Gastrocnemius medialis (tissue), 4 donors: Measurements from ENCODE around the gene PRLH. TPM values are rescaled to one million over a fixed set of nuclear protein-coding genes. Genes with fewer than 3 reads are reported as not detected.

ENCODE experiments used
- ATAC-seq, 2 donors: fragments of 150-250 bp; one replicate each; pipeline ENCODE4 v1.9.1; 2016
- DNase-seq, 2 donors: peaks; one replicate each; pipeline ENCODE4 v3.0.0-alpha.2; 2019
- H3K27ac ChIP-seq, 4 donors: fragments of 200-600 bp; sonication (generic); 1 replicate in 1 of 4; 2 replicates in 3 of 4; pipeline ENCODE4 v1.5.1; 2016 to 2018; ENCODE audit warnings: mild to moderate bottlenecking in 2 of 4, moderate library complexity in 1 of 4
- H3K27me3 ChIP-seq, 3 donors: fragments of 200-600 bp; sonication (generic) in 2 of 3; 1 replicate in 1 of 3; 2 replicates in 2 of 3; pipeline versions ENCODE4 v1.5.1 to v1.6.0; 2016 to 2019; ENCODE audit warnings: mild to moderate bottlenecking in 1 of 3, moderate library complexity in 1 of 3
- H3K36me3 ChIP-seq, 2 donors: fragments of 200-600 bp; sonication (generic) in 1 of 2; one replicate each; pipeline ENCODE4 v1.5.1; 2017 to 2018
- H3K4me1 ChIP-seq, 2 donors: fragments of 200-600 bp; sonication (generic) in 1 of 2; one replicate each; pipeline ENCODE4 v1.5.1; 2016 to 2017; ENCODE audit warnings: mild to moderate bottlenecking in 2 of 2
- H3K4me3 ChIP-seq, 4 donors: fragments of 200-600 bp; sonication (generic) in 3 of 4; 1 replicate in 1 of 4; 2 replicates in 3 of 4; pipeline ENCODE4 v1.5.1; 2016 to 2019; ENCODE audit warnings: mild to moderate bottlenecking in 2 of 4
- H3K9me3 ChIP-seq, 3 donors: fragments of 200-600 bp; sonication (generic) in 2 of 3; 1 replicate in 1 of 3; 2 replicates in 2 of 3; pipeline ENCODE4 v1.5.1; 2016 to 2019
- CTCF ChIP-seq, 5 experiments: fragments of 450-650 bp in 3 of 5; fragments of 200-600 bp in 2 of 5; sonication (generic) in 2 of 5; IDR thresholded peaks in 4 of 5; conservative IDR thresholded peaks in 1 of 5; 1 replicate in 4 of 5; 2 replicates in 1 of 5; pipeline ENCODE4 v1.5.1; 2016 to 2019; ENCODE audit warnings: antibody characterized with exemption in 5 of 5, mild to moderate bottlenecking in 3 of 5, moderate library complexity in 3 of 5
- POLR2A ChIP-seq, 2 donors: fragments of 450-650 bp; IDR thresholded peaks; one replicate each; pipeline ENCODE4 v1.6.1; 2017; ENCODE audit warnings: antibody characterized with exemption in 2 of 2, mild to moderate bottlenecking in 2 of 2, moderate library complexity in 2 of 2
- in situ Hi-C, 4 donors: fragments of 200-750 bp; cut with MboI; loops; one replicate each; pipeline versions ENCODE4 v1.15.0 to v1.8.0; 2017; ENCODE audit warnings: low sequenced_read_pairs in 4 of 4
- intact Hi-C: fragments of 100-400 bp; cut with DNase I; formaldehyde crosslinking; loops from one replicate; pipeline ENCODE4 v1.15.1; 2023; ENCODE audit warnings: low total_unique reads
- total RNA-seq, 4 donors: library from RNA; depleted of rRNA; stranded (reverse); fragments of >200 nt; gene quantifications; one replicate each; pipeline versions ENCODE4 v1.1.0 to v1.2.3, GENCODE V29; 2016

Gene PRLH
- total RNA-seq, 4 donors from 2014 or later, result not detected

GRCh38 chr2:237613679-237614078 lies 47.3 kb downstream of the PRLH start:
- H3K27ac ChIP-seq, result no peak overlapping the region
- H3K4me3 ChIP-seq, result no peak overlapping the region
- H3K27me3 ChIP-seq, result no peaks in the 10 kb centered on the region
- DNase-seq, result no peak
- TF ChIP-seq POLR2A (IDR thresholded peaks at IDR 0.05) (no peak), CTCF (IDR thresholded peaks at IDR 0.05 in 4 of 5, conservative IDR thresholded peaks at IDR 0.05 in 1 of 5) (no peak)
- H3K36me3 ChIP-seq, result no peaks in the 10 kb centered on the region
- in situ Hi-C loops (no loop called here), intact Hi-C loops (no loop called here)
- no peaks in the 10 kb centered on the region for H3K9me3 ChIP-seq
- no peak for ATAC-seq
- H3K4me1 ChIP-seq, result peaks cover 27 to 30% of the 10 kb centered on the region in 2 donors

- H3K27me3 ChIP-seq, result no peaks in the 10 kb centered on the region
- no peak for TF ChIP-seq POLR2A (IDR thresholded peaks at IDR 0.05)
- TF ChIP-seq CTCF (IDR thresholded peaks at IDR 0.05 in 4 of 5, conservative IDR thresholded peaks at IDR 0.05 in 1 of 5), result no peak
- in situ Hi-C loops, result no loop called here
- intact Hi-C loops, result no loop called here
- no peak overlapping the region for H3K27ac ChIP-seq
- no peaks in the 10 kb centered on the region for H3K9me3 ChIP-seq
- DNase-seq, result no peak
- peaks cover 32 to 36% of the 10 kb centered on the region in 2 donors for H3K4me1 ChIP-seq
- no peaks in the 10 kb centered on the region for H3K36me3 ChIP-seq
- H3K4me3 ChIP-seq, result no peak overlapping the region
- ATAC-seq, result no peak
Observed at GRCh38 chr2:237614151-237614720, 47.9 kb downstream of the PRLH start.

- no peak for TF ChIP-seq CTCF (IDR thresholded peaks at IDR 0.05 in 4 of 5, conservative IDR thresholded peaks at IDR 0.05 in 1 of 5)
- TF ChIP-seq POLR2A (IDR thresholded peaks at IDR 0.05), result no peak
- no peaks in the 10 kb centered on the region for H3K9me3 ChIP-seq
- no peaks in the 10 kb centered on the region for H3K36me3 ChIP-seq
- no peak for DNase-seq
- no peaks in the 10 kb centered on the region for H3K27me3 ChIP-seq
- no peak for ATAC-seq
- no peak overlapping the region for H3K4me3 ChIP-seq
- H3K4me1 ChIP-seq, result peaks cover 34 to 36% of the 10 kb centered on the region in 2 donors
- in situ Hi-C loops (no loop called here), intact Hi-C loops (no loop called here)
- H3K27ac ChIP-seq, result peak overlapping the region; percentile 61 to 69 (median 67)
Observed at GRCh38 chr2:237615631-237616249, 49.4 kb downstream of the PRLH start.

GRCh38 chr2:237616373-237616733 lies 50.0 kb downstream of the PRLH start:
- ATAC-seq (no peak), DNase-seq (no peak)
- intact Hi-C loops (no loop called here), in situ Hi-C loops (no loop called here)
- Histone ChIP-seq H3K36me3 (no peaks in the 10 kb centered on the region), H3K27ac (peak overlapping the region; percentile 61 to 69 (median 67)), H3K27me3 (no peaks in the 10 kb centered on the region), H3K4me3 (no peak overlapping the region), H3K4me1 (peaks cover 34 to 36% of the 10 kb centered on the region in 2 donors), H3K9me3 (no peaks in the 10 kb centered on the region)
- TF ChIP-seq POLR2A (IDR thresholded peaks at IDR 0.05), result no peak
- TF ChIP-seq CTCF (IDR thresholded peaks at IDR 0.05 in 4 of 5, conservative IDR thresholded peaks at IDR 0.05 in 1 of 5), result no peak

Other genes starting within 250 kb of the PRLH start
- gene COL6A3, start 152.4 kb upstream of the PRLH start, total RNA-seq, result 100 to 1,000 TPM in 2 of 4 donors, 10 to 100 TPM in 2; 45.3 to 150 (median 108) TPM
- gene MLPH, start 79.3 kb upstream of the PRLH start, total RNA-seq, result 1 to 10 TPM; 6.5 to 8.7 (median 7.2) TPM
- gene RAB17, start 24.2 kb downstream of the PRLH start, total RNA-seq, result 1 to 10 TPM in 1 of 4 donors, under 1 TPM in 1, not detected in 2; 0.42 to 1.3 TPM
- 10 to 100 TPM; 37.9 to 74.1 (median 54.0) TPM for gene LRRFIP1, start 61.0 kb downstream of the PRLH start, total RNA-seq
- under 1 TPM; 0.07 to 0.51 (median 0.26) TPM for gene RBM44, start 232.2 kb downstream of the PRLH start, total RNA-seq